Right atrium auricular region (tissue), 2 donors: ENCODE measurements around the gene SPTB. TPM values are rescaled to one million over a fixed set of nuclear protein-coding genes. Genes with fewer than 3 reads are reported as not detected.

Source experiments
- DNase-seq: peaks from one replicate; pipeline ENCODE4 v3.0.0-alpha.2; 2019; ENCODE audit warnings: low spot score
- H3K27ac ChIP-seq, 2 donors: fragments of 200-600 bp; sonication (generic); 1 replicate in 1 of 2; 2 replicates in 1 of 2; pipeline ENCODE4 v1.5.1; 2016 to 2019
- H3K27me3 ChIP-seq, 2 donors: fragments of 200-600 bp; sonication (generic); one replicate each; pipeline versions ENCODE4 v1.5.1 to v1.6.0; 2017 to 2019
- H3K36me3 ChIP-seq: fragments of 200-600 bp; sonication (generic); one replicate; pipeline ENCODE4 v1.5.1; 2016
- H3K4me1 ChIP-seq, 2 donors: fragments of 200-600 bp; sonication (generic); one replicate each; pipeline versions ENCODE4 v1.5.1 to v1.6.0; 2017 to 2019
- H3K4me3 ChIP-seq, 2 donors: fragments of 200-600 bp; sonication (generic); 1 replicate in 1 of 2; 2 replicates in 1 of 2; pipeline ENCODE4 v1.5.1; 2017 to 2019; ENCODE audit warnings: mild to moderate bottlenecking in 1 of 2, moderate library complexity in 1 of 2
- H3K9me3 ChIP-seq, 2 donors: fragments of 200-600 bp; sonication (generic); one replicate each; pipeline ENCODE4 v1.5.1; 2019
- CTCF ChIP-seq, 2 donors: fragments of 200-600 bp; sonication (generic); IDR thresholded peaks; one replicate each; pipeline ENCODE4 v1.5.1; 2019; ENCODE audit warnings: antibody characterized with exemption in 2 of 2
- total RNA-seq, 2 donors: library from RNA; depleted of rRNA; stranded (reverse); fragments of >200 nt; gene quantifications; one replicate each; pipeline ENCODE4 v1.1.0, GENCODE V29; 2016

SPTB gene
- total RNA-seq, 2 donors from 2014 or later = 84.4 to 102 TPM

- Histone ChIP-seq H3K27ac (no peak overlapping the region), H3K27me3 (no peaks in the 10 kb centered on the region), H3K4me1 (peaks cover 0 to 12% of the 10 kb centered on the region in 2 donors), H3K36me3 (no peaks in the 10 kb centered on the region), H3K9me3 (no peaks in the 10 kb centered on the region), H3K4me3 (no peak overlapping the region)
- no peak for DNase-seq
- no peak for TF ChIP-seq CTCF (IDR thresholded peaks at IDR 0.05)
Observed at GRCh38 chr14:64816221-64816783, 63.4 kb downstream of the SPTB start.

- no peak for TF ChIP-seq CTCF (IDR thresholded peaks at IDR 0.05)
- no peak overlapping the region for H3K27ac ChIP-seq
- no peak overlapping the region for H3K4me3 ChIP-seq
- no peaks in the 10 kb centered on the region for H3K27me3 ChIP-seq
- no peak for DNase-seq
- no peaks in the 10 kb centered on the region for H3K9me3 ChIP-seq
- H3K36me3 ChIP-seq = no peaks in the 10 kb centered on the region
- H3K4me1 ChIP-seq = peaks cover 0 to 12% of the 10 kb centered on the region in 2 donors
Observed at GRCh38 chr14:64815257-64815656, 64.5 kb downstream of the SPTB start.

- no peak for TF ChIP-seq CTCF (IDR thresholded peaks at IDR 0.05)
- H3K27ac ChIP-seq = no peak overlapping the region
- no peaks in the 10 kb centered on the region for H3K36me3 ChIP-seq
- no peak overlapping the region for H3K4me3 ChIP-seq
- no peak for DNase-seq
- no peaks in the 10 kb centered on the region for H3K27me3 ChIP-seq
- peaks cover 0 to 18% of the 10 kb centered on the region in 2 donors for H3K4me1 ChIP-seq
- H3K9me3 ChIP-seq = no peaks in the 10 kb centered on the region
Observed at GRCh38 chr14:64812412-64812811, 67.3 kb downstream of the SPTB start.

- no peak for DNase-seq
- Histone ChIP-seq H3K36me3 (no peaks in the 10 kb centered on the region), H3K4me1 (peaks cover 0 to 26% of the 10 kb centered on the region in 2 donors), H3K27me3 (no peaks in the 10 kb centered on the region), H3K27ac (no peak overlapping the region), H3K4me3 (no peak overlapping the region), H3K9me3 (no peaks in the 10 kb centered on the region)
- no peak for TF ChIP-seq CTCF (IDR thresholded peaks at IDR 0.05)
Observed at GRCh38 chr14:64811676-64812075, 68.0 kb downstream of the SPTB start.

GRCh38 chr14:64808449-64808848 is 71.3 kb downstream of the SPTB start:
- peaks cover 10% of the 10 kb centered on the region for H3K36me3 ChIP-seq
- no peak for DNase-seq
- H3K4me3 ChIP-seq = no peak overlapping the region
- peaks cover 0 to 28% of the 10 kb centered on the region in 2 donors for H3K4me1 ChIP-seq
- H3K9me3 ChIP-seq = no peaks in the 10 kb centered on the region
- no peak for TF ChIP-seq CTCF (IDR thresholded peaks at IDR 0.05)
- H3K27me3 ChIP-seq = no peaks in the 10 kb centered on the region
- H3K27ac ChIP-seq = no peak overlapping the region

GRCh38 chr14:64807551-64807950 is 72.2 kb downstream of the SPTB start:
- no peak overlapping the region for H3K4me3 ChIP-seq
- peak overlapping the region; percentile 29 to 66 for H3K27ac ChIP-seq
- H3K27me3 ChIP-seq = no peaks in the 10 kb centered on the region
- no peak for DNase-seq
- peaks cover 0 to 28% of the 10 kb centered on the region in 2 donors for H3K4me1 ChIP-seq
- no peaks in the 10 kb centered on the region for H3K9me3 ChIP-seq
- TF ChIP-seq CTCF (IDR thresholded peaks at IDR 0.05) = no peak
- peaks cover 15% of the 10 kb centered on the region for H3K36me3 ChIP-seq
